ENCODE measurements around the gene EGFLAM. TPM values are rescaled to one million over a fixed set of nuclear protein-coding genes. Genes with fewer than 3 reads are reported as not detected.

EGFLAM gene
- total RNA-seq, 1 donor from 2014 or later, result 8.9 TPM

DNA sequence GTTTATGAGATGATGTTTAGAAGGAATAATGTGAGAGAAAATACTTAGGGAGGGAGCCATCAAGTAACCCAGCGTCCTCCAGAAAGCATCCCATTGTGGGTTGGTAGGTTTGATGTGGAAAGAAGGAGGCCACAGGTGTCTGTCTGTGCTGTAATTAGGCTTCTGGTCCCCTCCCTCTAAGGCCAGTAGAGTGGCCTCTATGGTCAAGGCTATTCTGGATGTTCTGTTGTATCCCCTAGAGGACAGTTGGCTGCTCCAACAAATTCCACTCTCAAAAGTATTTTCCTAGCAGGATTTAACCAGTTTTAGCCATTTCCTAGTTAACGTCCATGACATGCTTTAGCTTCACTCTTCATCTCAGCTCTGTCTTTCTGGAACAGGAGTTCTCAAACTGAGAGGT lies 106.5 kb downstream of the EGFLAM start:
- TF ChIP-seq, protein P1, sequence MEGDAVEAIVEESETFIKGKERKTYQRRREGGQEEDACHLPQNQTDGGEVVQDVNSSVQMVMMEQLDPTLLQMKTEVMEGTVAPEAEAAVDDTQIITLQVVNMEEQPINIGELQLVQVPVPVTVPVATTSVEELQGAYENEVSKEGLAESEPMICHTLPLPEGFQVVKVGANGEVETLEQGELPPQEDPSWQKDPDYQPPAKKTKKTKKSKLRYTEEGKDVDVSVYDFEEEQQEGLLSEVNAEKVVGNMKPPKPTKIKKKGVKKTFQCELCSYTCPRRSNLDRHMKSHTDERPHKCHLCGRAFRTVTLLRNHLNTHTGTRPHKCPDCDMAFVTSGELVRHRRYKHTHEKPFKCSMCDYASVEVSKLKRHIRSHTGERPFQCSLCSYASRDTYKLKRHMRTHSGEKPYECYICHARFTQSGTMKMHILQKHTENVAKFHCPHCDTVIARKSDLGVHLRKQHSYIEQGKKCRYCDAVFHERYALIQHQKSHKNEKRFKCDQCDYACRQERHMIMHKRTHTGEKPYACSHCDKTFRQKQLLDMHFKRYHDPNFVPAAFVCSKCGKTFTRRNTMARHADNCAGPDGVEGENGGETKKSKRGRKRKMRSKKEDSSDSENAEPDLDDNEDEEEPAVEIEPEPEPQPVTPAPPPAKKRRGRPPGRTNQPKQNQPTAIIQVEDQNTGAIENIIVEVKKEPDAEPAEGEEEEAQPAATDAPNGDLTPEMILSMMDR (IDR thresholded peaks at IDR 0.05; ENCODE audit: borderline replicate concordance), result no peak
- H3K9me3 ChIP-seq (replicated peaks), result no peaks in the 10 kb centered on the region

DNA sequence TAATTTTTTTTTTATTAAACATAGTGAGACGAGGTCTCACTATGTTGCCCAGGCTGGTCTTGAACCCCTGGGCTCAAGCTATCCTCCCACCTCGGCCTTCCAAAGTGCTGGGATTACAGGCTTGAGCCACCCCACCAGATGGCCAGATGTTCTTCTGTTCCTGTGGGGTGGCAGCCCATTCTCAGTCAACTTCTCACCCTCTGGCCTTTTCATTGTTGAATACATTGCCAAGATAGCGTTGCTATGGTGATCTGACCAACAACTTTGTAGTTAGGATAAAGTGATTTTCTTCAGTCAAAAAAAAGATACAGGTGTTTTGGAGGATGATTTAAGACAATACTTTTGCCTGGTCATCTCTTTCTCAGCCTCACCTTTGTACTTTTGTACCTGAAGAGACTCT lies 109.1 kb downstream of the EGFLAM start:
- Histone ChIP-seq H3K27me3 (ENCODE audit: low read depth) (peaks cover 5% of the 10 kb centered on the region), H3K36me3 (no peaks in the 10 kb centered on the region), H3K9me3 (replicated peaks) (no peaks in the 10 kb centered on the region), H3K4me3 (no peak overlapping the region), H3K27ac (replicated peaks) (peak overlapping the region; percentile 73), H3K4me1 (no peaks in the 10 kb centered on the region)
- intact Hi-C loops (cut with micrococcal nuclease), result no loop called here
- DNase-seq, result no peak
- TF ChIP-seq, protein P1 (IDR thresholded peaks at IDR 0.05; ENCODE audit: borderline replicate concordance), result no peak

More for the DNA sequence above, 106.5 kb downstream of the EGFLAM start:
- Histone ChIP-seq H3K27ac (replicated peaks) (peak overlapping the region; percentile 34), H3K36me3 (no peaks in the 10 kb centered on the region), H3K4me3 (no peak overlapping the region), H3K4me1 (no peaks in the 10 kb centered on the region), H3K27me3 (ENCODE audit: low read depth) (peaks cover 5% of the 10 kb centered on the region)
- no peak for DNase-seq
- intact Hi-C loops (cut with micrococcal nuclease), result no loop called here

DNA sequence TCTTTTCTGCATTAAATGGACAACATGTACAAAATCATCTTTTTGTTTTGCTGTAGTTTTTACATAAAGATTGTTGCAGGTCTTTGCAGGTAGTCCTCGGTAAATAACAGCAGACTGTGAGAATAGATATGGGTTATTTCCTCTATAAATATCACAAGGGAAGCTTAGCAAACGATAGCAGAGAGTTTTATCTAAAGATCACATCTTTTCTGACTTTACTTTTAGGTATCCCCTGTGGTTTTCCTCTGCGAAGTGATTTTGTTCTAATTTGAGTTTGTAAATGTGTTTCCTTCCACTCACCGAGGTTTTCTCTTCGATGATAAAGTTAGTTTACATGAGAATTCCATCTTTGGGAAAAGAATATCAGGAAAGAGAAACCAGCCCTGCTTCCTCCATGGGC lies 109.6 kb downstream of the EGFLAM start:
- no peaks in the 10 kb centered on the region for H3K4me1 ChIP-seq
- TF ChIP-seq, protein P1 (IDR thresholded peaks at IDR 0.05; ENCODE audit: borderline replicate concordance), result no peak
- H3K27ac ChIP-seq (replicated peaks), result peak overlapping the region; percentile 73
- intact Hi-C loops (cut with micrococcal nuclease), result no loop called here
- no peak for DNase-seq
- H3K9me3 ChIP-seq (replicated peaks), result no peaks in the 10 kb centered on the region
- no peaks in the 10 kb centered on the region for H3K36me3 ChIP-seq
- no peak overlapping the region for H3K4me3 ChIP-seq
- H3K27me3 ChIP-seq (ENCODE audit: low read depth), result peaks cover 5% of the 10 kb centered on the region

DNA sequence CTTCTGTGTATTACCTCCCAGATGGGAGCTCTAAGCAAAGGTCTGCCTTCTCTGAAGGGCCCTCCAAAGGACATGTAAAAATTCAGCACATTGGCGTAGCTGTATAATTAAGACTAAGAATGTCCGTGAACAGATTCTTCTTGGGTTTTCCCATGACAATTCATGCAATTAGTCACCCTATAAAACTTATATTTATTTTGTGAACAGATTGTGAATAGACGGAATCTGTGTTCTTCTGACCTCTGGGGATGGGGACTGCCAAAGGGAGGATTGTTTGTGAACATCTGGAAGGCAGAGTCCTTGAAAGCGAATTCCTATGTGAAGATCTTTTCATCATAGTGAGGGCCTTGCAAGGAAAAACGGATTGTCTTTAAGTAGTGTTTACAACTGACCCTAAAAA lies 111.3 kb downstream of the EGFLAM start:
- Histone ChIP-seq H3K9me3 (replicated peaks) (no peaks in the 10 kb centered on the region), H3K27ac (replicated peaks) (peak overlapping the region; percentile 73), H3K4me3 (no peak overlapping the region), H3K36me3 (no peaks in the 10 kb centered on the region), H3K27me3 (ENCODE audit: low read depth) (no peaks in the 10 kb centered on the region), H3K4me1 (no peaks in the 10 kb centered on the region)
- intact Hi-C loops (cut with micrococcal nuclease), result no loop called here
- no peak for DNase-seq
- TF ChIP-seq, protein P1 (IDR thresholded peaks at IDR 0.05; ENCODE audit: borderline replicate concordance), result no peak

DNA sequence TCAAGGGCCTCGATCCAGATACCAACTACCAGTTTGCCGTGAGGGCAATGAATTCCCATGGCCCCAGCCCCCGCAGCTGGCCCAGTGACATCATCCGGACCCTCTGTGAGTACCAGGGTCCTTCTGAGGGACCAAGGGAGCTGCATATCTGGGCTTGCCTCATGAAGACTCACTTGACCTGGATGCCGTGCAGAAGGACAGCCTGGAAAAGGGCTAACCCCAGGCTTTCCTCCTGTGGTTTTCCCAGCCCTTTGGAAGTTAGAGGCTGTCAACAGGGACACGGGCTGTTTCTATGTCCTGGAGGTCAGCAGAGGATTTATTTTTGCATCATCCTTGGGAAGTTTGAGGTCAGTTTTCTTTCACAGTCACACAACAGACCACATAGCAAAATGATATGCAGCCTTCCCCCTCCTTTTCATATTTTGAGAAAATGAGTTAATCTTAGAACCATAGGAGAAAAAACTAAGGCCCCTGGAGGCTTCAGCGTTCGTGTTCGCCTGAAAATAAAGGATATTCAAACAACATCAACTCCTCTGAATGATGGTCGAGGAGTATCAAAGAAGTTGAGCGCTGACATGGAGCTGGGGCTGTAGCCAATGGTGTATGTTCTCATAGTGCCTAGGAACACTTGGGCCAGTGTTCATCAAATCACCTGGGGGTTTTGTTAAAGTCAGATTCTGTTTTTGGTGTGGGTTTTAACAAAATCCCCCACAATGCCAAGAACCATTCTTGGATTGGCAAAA lies 112.2 kb downstream of the EGFLAM start:
- H3K36me3 ChIP-seq, result no peaks in the 10 kb centered on the region
- no peaks in the 10 kb centered on the region for H3K9me3 ChIP-seq (replicated peaks)
- no peak overlapping the region for H3K4me3 ChIP-seq
- no peaks in the 10 kb centered on the region for H3K4me1 ChIP-seq
- peaks cover 6% of the 10 kb centered on the region for H3K27me3 ChIP-seq (ENCODE audit: low read depth)
- TF ChIP-seq, protein P1 (IDR thresholded peaks at IDR 0.05; ENCODE audit: borderline replicate concordance), result no peak
- DNase-seq, result peak; percentile 30
- intact Hi-C loops (cut with micrococcal nuclease), result no loop called here
- H3K27ac ChIP-seq (replicated peaks), result peak overlapping the region; percentile 73

All from left ventricle myocardium inferior (tissue), 1 donor.